ENCODE results near the gene MEX3A.

- TF ChIP-seq CTCF (IDR thresholded peaks at IDR 0.05) (no peak), POLR2A (IDR thresholded peaks at IDR 0.05) (no peak)
Observed at GRCh38 chr1:156128308-156128653, 46.0 kb upstream of the MEX3A start.

All from esophagus squamous epithelium (tissue), 4 donors.